ENCODE results near the gene TFB1M. TPM values are rescaled to one million over a fixed set of nuclear protein-coding genes. Genes with fewer than 3 reads are reported as not detected.

The TFB1M gene
- total RNA-seq, 1 experiment from 2014 or later = 19.5 TPM

- no peaks in the 10 kb centered on the region for H3K4me1 ChIP-seq (replicated peaks; ENCODE audit: insufficient read depth)
- TF ChIP-seq, protein P1, sequence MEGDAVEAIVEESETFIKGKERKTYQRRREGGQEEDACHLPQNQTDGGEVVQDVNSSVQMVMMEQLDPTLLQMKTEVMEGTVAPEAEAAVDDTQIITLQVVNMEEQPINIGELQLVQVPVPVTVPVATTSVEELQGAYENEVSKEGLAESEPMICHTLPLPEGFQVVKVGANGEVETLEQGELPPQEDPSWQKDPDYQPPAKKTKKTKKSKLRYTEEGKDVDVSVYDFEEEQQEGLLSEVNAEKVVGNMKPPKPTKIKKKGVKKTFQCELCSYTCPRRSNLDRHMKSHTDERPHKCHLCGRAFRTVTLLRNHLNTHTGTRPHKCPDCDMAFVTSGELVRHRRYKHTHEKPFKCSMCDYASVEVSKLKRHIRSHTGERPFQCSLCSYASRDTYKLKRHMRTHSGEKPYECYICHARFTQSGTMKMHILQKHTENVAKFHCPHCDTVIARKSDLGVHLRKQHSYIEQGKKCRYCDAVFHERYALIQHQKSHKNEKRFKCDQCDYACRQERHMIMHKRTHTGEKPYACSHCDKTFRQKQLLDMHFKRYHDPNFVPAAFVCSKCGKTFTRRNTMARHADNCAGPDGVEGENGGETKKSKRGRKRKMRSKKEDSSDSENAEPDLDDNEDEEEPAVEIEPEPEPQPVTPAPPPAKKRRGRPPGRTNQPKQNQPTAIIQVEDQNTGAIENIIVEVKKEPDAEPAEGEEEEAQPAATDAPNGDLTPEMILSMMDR (conservative IDR thresholded peaks at IDR 0.05) = no peak
- TF ChIP-seq EZH2 (IDR thresholded peaks at IDR 0.05; ENCODE audit: low read depth) = no peak
- H3K9me3 ChIP-seq (ENCODE audit: insufficient read depth, low read depth) = peaks cover 7% of the 10 kb centered on the region; the same call in 1 of the 2 replicates
- ChIA-PET CTCF (no interaction called here), POLR2A (ENCODE audit: unreplicated experiment) (no interaction called here)
- DNase-seq = no peak
- no peaks in the 10 kb centered on the region for H4K20me1 ChIP-seq (ENCODE audit: insufficient read depth)
- no peak overlapping the region for H3K27ac ChIP-seq
- no peak overlapping the region for H3K4me3 ChIP-seq
- no peaks in the 10 kb centered on the region for H3K36me3 ChIP-seq (ENCODE audit: low read depth)
- no TSS peak for BruUV-seq (replicated peaks)
- H3K4me2 ChIP-seq = no peak overlapping the region
- no peak overlapping the region; the same call in 1 of the 2 replicates for H2AFZ ChIP-seq
- no peaks in the 10 kb centered on the region for H3F3A ChIP-seq (ENCODE audit: insufficient read depth, low read depth)
- H3K27me3 ChIP-seq (ENCODE audit: insufficient read depth, low read depth) = no peaks in the 10 kb centered on the region
- intact Hi-C loops (cut with micrococcal nuclease; ENCODE audit: unreplicated experiment) = no loop called here
- H3K9me2 ChIP-seq (ENCODE audit: insufficient read depth) = no peaks in the 10 kb centered on the region
- no peaks in the 10 kb centered on the region for H3K79me2 ChIP-seq (ENCODE audit: low read depth)
Observed at GRCh38 chr6:155352811-155353210, 38.5 kb upstream of the TFB1M start.

- peaks cover 7% of the 10 kb centered on the region; the same call in 1 of the 2 replicates for H3K9me3 ChIP-seq (ENCODE audit: insufficient read depth, low read depth)
- ChIA-PET POLR2A (ENCODE audit: unreplicated experiment) (no interaction called here), CTCF (no interaction called here)
- H3K4me2 ChIP-seq = no peak overlapping the region
- intact Hi-C loops (cut with micrococcal nuclease; ENCODE audit: unreplicated experiment) = no loop called here
- no peaks in the 10 kb centered on the region for H3K27me3 ChIP-seq (ENCODE audit: insufficient read depth, low read depth)
- H4K20me1 ChIP-seq (ENCODE audit: insufficient read depth) = no peaks in the 10 kb centered on the region
- no peaks in the 10 kb centered on the region for H3K9me2 ChIP-seq (ENCODE audit: insufficient read depth)
- no peaks in the 10 kb centered on the region for H3F3A ChIP-seq (ENCODE audit: insufficient read depth, low read depth)
- H3K4me3 ChIP-seq = no peak overlapping the region
- TF ChIP-seq, protein P1 (conservative IDR thresholded peaks at IDR 0.05) = no peak
- no peak for TF ChIP-seq EZH2 (IDR thresholded peaks at IDR 0.05; ENCODE audit: low read depth)
- no peak for DNase-seq
- no peaks in the 10 kb centered on the region for H3K36me3 ChIP-seq (ENCODE audit: low read depth)
- H3K79me2 ChIP-seq (ENCODE audit: low read depth) = no peaks in the 10 kb centered on the region
- H2AFZ ChIP-seq = no peak overlapping the region
- no peak overlapping the region for H3K27ac ChIP-seq
- H3K4me1 ChIP-seq (replicated peaks; ENCODE audit: insufficient read depth) = no peaks in the 10 kb centered on the region
- BruUV-seq (replicated peaks) = no TSS peak
Observed at GRCh38 chr6:155352130-155352420, 37.8 kb upstream of the TFB1M start.

DNA sequence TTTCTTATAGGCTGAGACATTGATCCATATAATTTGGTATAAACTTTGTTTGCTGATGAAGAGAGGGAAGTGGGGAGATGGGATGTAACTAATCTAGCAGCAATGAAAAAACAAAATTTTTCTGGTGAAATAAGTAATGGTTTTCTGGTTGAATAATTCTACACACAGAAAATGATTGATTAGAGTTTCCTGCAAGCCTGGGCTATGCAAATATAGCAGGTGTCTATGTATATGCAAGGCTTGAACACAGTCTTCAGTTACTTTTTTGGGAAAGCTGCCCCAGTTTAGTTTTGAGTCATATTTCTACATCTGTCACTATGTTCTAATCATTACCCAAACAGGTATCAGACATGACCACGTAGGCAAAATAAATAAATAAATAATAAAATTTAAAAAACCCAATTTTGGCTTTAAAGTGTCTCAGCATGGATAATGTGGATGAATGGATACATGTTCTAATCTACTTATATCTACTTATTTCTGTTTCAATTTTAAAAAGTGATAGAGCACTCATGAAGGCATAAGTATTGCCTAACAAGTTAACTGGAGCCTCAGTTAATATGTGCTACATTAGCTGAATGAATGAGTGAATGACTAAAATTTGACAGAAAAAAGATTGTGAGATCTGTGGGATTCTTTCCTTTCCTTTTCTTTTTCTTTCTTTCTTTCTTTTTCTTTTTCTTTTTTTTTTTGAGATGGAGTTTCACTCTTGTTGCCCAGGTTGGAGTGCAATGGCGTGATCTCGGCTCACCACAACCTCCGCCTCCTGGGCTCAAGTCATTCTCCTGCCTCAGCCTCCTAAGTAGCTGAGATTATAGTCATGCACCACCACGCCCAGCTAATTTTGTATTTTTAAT, 37.2 kb upstream of the TFB1M start:
- no peak for DNase-seq
- H4K20me1 ChIP-seq (ENCODE audit: insufficient read depth) = no peaks in the 10 kb centered on the region
- ChIA-PET POLR2A (ENCODE audit: unreplicated experiment) (no interaction called here), CTCF (no interaction called here)
- BruUV-seq (replicated peaks) = no TSS peak
- no peak overlapping the region for H3K4me2 ChIP-seq
- no peaks in the 10 kb centered on the region for H3K79me2 ChIP-seq (ENCODE audit: low read depth)
- no peaks in the 10 kb centered on the region for H3F3A ChIP-seq (ENCODE audit: insufficient read depth, low read depth)
- no peaks in the 10 kb centered on the region for H3K27me3 ChIP-seq (ENCODE audit: insufficient read depth, low read depth)
- no peak overlapping the region for H3K4me3 ChIP-seq
- no peak overlapping the region for H3K27ac ChIP-seq
- peaks cover 4% of the 10 kb centered on the region; the same call in 1 of the 2 replicates for H3K9me3 ChIP-seq (ENCODE audit: insufficient read depth, low read depth)
- intact Hi-C loops (cut with micrococcal nuclease; ENCODE audit: unreplicated experiment) = no loop called here
- no peaks in the 10 kb centered on the region for H3K9me2 ChIP-seq (ENCODE audit: insufficient read depth)
- no peak overlapping the region for H2AFZ ChIP-seq
- TF ChIP-seq, protein P1 (conservative IDR thresholded peaks at IDR 0.05) = no peak
- no peaks in the 10 kb centered on the region for H3K4me1 ChIP-seq (replicated peaks; ENCODE audit: insufficient read depth)
- H3K36me3 ChIP-seq (ENCODE audit: low read depth) = no peaks in the 10 kb centered on the region
